MM.1S (cell line): ENCODE data around the gene ZBTB24.

Experiments
- EZH2 ChIP-seq: fragments of 300-600 bp; sonication (generic); optimal IDR thresholded peaks from 2 replicates; pipeline ENCODE3; 2017; ENCODE audit warnings: low read depth, mild to moderate bottlenecking, antibody characterized with exemption, low read length, mixed read lengths
- TF ChIP-seq, protein P1 (sequence below): fragments of 300-600 bp; sonication (generic); IDR thresholded peaks from 2 replicates; pipeline ENCODE4 v1.5.1; 2016; ENCODE audit warnings: antibody characterized with exemption, low read length, mixed read lengths

GRCh38 chr6:109515781-109516409 lies 32.9 kb upstream of the ZBTB24 start:
- TF ChIP-seq, protein P1, sequence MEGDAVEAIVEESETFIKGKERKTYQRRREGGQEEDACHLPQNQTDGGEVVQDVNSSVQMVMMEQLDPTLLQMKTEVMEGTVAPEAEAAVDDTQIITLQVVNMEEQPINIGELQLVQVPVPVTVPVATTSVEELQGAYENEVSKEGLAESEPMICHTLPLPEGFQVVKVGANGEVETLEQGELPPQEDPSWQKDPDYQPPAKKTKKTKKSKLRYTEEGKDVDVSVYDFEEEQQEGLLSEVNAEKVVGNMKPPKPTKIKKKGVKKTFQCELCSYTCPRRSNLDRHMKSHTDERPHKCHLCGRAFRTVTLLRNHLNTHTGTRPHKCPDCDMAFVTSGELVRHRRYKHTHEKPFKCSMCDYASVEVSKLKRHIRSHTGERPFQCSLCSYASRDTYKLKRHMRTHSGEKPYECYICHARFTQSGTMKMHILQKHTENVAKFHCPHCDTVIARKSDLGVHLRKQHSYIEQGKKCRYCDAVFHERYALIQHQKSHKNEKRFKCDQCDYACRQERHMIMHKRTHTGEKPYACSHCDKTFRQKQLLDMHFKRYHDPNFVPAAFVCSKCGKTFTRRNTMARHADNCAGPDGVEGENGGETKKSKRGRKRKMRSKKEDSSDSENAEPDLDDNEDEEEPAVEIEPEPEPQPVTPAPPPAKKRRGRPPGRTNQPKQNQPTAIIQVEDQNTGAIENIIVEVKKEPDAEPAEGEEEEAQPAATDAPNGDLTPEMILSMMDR: no peak
- TF ChIP-seq EZH2: no peak
